H1 (cell line): ENCODE results near the gene IL5. TPM values are rescaled to one million over a fixed set of nuclear protein-coding genes. Genes with fewer than 3 reads are reported as not detected.

Experiments
- CTCF ChIA-PET: fragments of 300-600 bp; sonication (Branson Sonifier 250); formaldehyde crosslinking; loops from one replicate; lab custom pipeline; 2021; ENCODE audit not compliant: partially characterized antibody; lab: Charles Lee
- POLR2A ChIA-PET: fragments of 300-600 bp; sonication (Branson Sonifier 250); formaldehyde crosslinking; loops from one replicate; lab custom pipeline; 2021; ENCODE audit warnings: inconsistent platforms; ENCODE audit not compliant: partially characterized antibody; lab: Charles Lee
- DNase-seq, 2 experiments: peaks; one replicate each; pipeline versions ENCODE4 v3.0.0 to v3.0.0-alpha.2; 2010 to 2022; ENCODE audit warnings: low spot score in 2 of 2, low read depth in 1 of 2, mixed read lengths in 1 of 2
- FAIRE-seq: peaks from 2 replicates; lab custom pipeline; 2011; peaks lifted over from hg19 to GRCh38; lab: Jason Lieb, UNC
- H2AFZ ChIP-seq: 2 replicates; pipeline ENCODE4 v1.8.1; 2012; ENCODE audit warnings: low read length, inconsistent platforms
- H2AK5ac ChIP-seq: 2 replicates; pipeline ENCODE4 v1.6.1; 2013; ENCODE audit warnings: low read depth, low read length
- H2BK120ac ChIP-seq: replicated peaks from 2 replicates; pipeline ENCODE3; 2013; ENCODE audit warnings: low read depth, low read length, inconsistent platforms
- H2BK12ac ChIP-seq: 2 replicates; pipeline ENCODE4 v1.6.1; 2013; ENCODE audit warnings: low read depth, low read length
- H2BK15ac ChIP-seq: 2 replicates; pipeline ENCODE4 v1.6.1; 2013; ENCODE audit warnings: low read length
- H2BK20ac ChIP-seq: 2 replicates; pipeline ENCODE4 v1.6.1; 2013; ENCODE audit warnings: low read length
- H2BK5ac ChIP-seq: 2 replicates; pipeline ENCODE4 v1.6.1; 2013; ENCODE audit warnings: low read depth, low read length
- H3K14ac ChIP-seq: 2 replicates; pipeline ENCODE4 v1.6.1; 2013; ENCODE audit warnings: inconsistent platforms; ENCODE audit not compliant: insufficient read length
- H3K18ac ChIP-seq: 2 replicates; pipeline ENCODE4 v1.6.1; 2013; ENCODE audit warnings: low read length; ENCODE audit errors: extremely low read depth
- H3K23ac ChIP-seq: 2 replicates; pipeline ENCODE4 v1.6.1; 2013; ENCODE audit warnings: inconsistent platforms; ENCODE audit not compliant: insufficient read length
- H3K23me2 ChIP-seq: 2 replicates; pipeline ENCODE4 v1.6.1; 2013; ENCODE audit warnings: low read depth, low read length
- H3K27ac ChIP-seq: 2 replicates; pipeline ENCODE4 v1.6.1; 2011; ENCODE audit warnings: low read depth, low read length, inconsistent platforms
- H3K27me3 ChIP-seq, 4 experiments: replicated peaks in 1 of 4; 1 replicate in 1 of 4; 2 replicates in 3 of 4; pipeline versions ENCODE4 v1.6.1 to v1.8.1; 2011 to 2013; ENCODE audit warnings: low read length in 3 of 4, mild to moderate bottlenecking in 3 of 4, inconsistent platforms in 2 of 4, mixed read lengths in 2 of 4, moderate library complexity in 1 of 4; ENCODE audit not compliant: control insufficient read depth in 3 of 4, insufficient read depth in 3 of 4; ENCODE audit errors: extremely low read depth in 1 of 4
- H3K36me3 ChIP-seq, 4 experiments: 2 replicates each; pipeline versions ENCODE4 v1.6.1 to v1.8.1; 2011 to 2013; ENCODE audit warnings: mild to moderate bottlenecking in 4 of 4, low read length in 3 of 4, moderate library complexity in 2 of 4, control low read depth in 1 of 4, inconsistent platforms in 1 of 4; ENCODE audit not compliant: insufficient read depth in 4 of 4, control insufficient read depth in 2 of 4
- H3K4ac ChIP-seq: replicated peaks from 2 replicates; pipeline ENCODE3; 2013; ENCODE audit warnings: low read length, low read depth, mixed read lengths, inconsistent platforms; ENCODE audit not compliant: insufficient read length
- H3K4me1 ChIP-seq, 4 experiments: replicated peaks in 1 of 4; 1 replicate in 1 of 4; 2 replicates in 3 of 4; pipeline versions ENCODE4 v1.6.1 to v1.8.1; 2011 to 2013; ENCODE audit warnings: low read length in 3 of 4, inconsistent platforms in 2 of 4, mixed read lengths in 1 of 4; ENCODE audit not compliant: insufficient read depth in 4 of 4, control insufficient read depth in 3 of 4
- H3K4me2 ChIP-seq, 2 experiments: 2 replicates each; pipeline versions ENCODE4 v1.6.1 to v1.8.1; 2011 to 2013; ENCODE audit warnings: low read depth in 2 of 2, low read length in 2 of 2, control low read depth in 1 of 2, inconsistent platforms in 1 of 2, mild to moderate bottlenecking in 1 of 2; ENCODE audit not compliant: insufficient read depth in 1 of 2
- H3K4me3 ChIP-seq, 4 experiments: fragments of 200-600, 300-600 bp in 1 of 4; sonication (generic), shearing (Covaris generic), sonication (Bioruptor Twin) in 1 of 4; 2 replicates each; pipeline versions ENCODE4 v1.5.1 to v1.8.1; 2011 to 2016; ENCODE audit warnings: low read length in 4 of 4, low read depth in 3 of 4, control low read depth in 2 of 4, inconsistent platforms in 2 of 4, mild to moderate bottlenecking in 2 of 4, mixed read lengths in 1 of 4, moderate library complexity in 1 of 4; ENCODE audit not compliant: insufficient read depth in 2 of 4; ENCODE audit errors: extremely low read depth in 1 of 4
- H3K56ac ChIP-seq: replicated peaks from 2 replicates; pipeline ENCODE3; 2013; ENCODE audit warnings: low read depth, mild to moderate bottlenecking, mixed read lengths, low read length, inconsistent platforms; ENCODE audit not compliant: insufficient read length
- H3K79me1 ChIP-seq: 2 replicates; pipeline ENCODE4 v1.6.1; 2013; ENCODE audit warnings: low read depth, low read length, control low read depth
- H3K79me2 ChIP-seq, 2 experiments: 2 replicates each; pipeline versions ENCODE4 v1.6.1 to v1.8.1; 2012 to 2013; ENCODE audit warnings: low read length in 2 of 2, mild to moderate bottlenecking in 2 of 2, inconsistent platforms in 1 of 2; ENCODE audit not compliant: insufficient read depth in 2 of 2, control insufficient read depth in 1 of 2
- H3K9ac ChIP-seq, 4 experiments: replicated peaks in 1 of 4; 1 replicate in 1 of 4; 2 replicates in 3 of 4; pipeline versions ENCODE4 v1.6.1 to v1.8.1; 2011 to 2013; ENCODE audit warnings: low read depth in 3 of 4, low read length in 3 of 4, control low read depth in 2 of 4, mild to moderate bottlenecking in 2 of 4, moderate library complexity in 2 of 4, inconsistent platforms in 1 of 4; ENCODE audit errors: extremely low read depth in 1 of 4
- H3K9me3 ChIP-seq, 2 experiments: 2 replicates each; pipeline versions ENCODE4 v1.6.1 to v1.8.1; 2012 to 2013; ENCODE audit warnings: mild to moderate bottlenecking in 2 of 2, moderate library complexity in 2 of 2, control low read depth in 1 of 2, inconsistent platforms in 1 of 2, low read depth in 1 of 2, low read length in 1 of 2, mixed read lengths in 1 of 2; ENCODE audit not compliant: insufficient read depth in 2 of 2
- H4K20me1 ChIP-seq, 2 experiments: replicated peaks in 1 of 2; 2 replicates each; pipeline versions ENCODE3 to v1.8.1; 2011 to 2013; ENCODE audit warnings: inconsistent platforms in 2 of 2, low read length in 2 of 2, mild to moderate bottlenecking in 1 of 2; ENCODE audit not compliant: insufficient read depth in 2 of 2, control insufficient read depth in 1 of 2
- H4K5ac ChIP-seq: 2 replicates; pipeline ENCODE4 v1.6.1; 2013; ENCODE audit warnings: low read length, low read depth, mixed read lengths, inconsistent platforms; ENCODE audit not compliant: insufficient read length
- H4K8ac ChIP-seq: 2 replicates; pipeline ENCODE4 v1.8.0; 2013; ENCODE audit warnings: mild to moderate bottlenecking, moderate library complexity, low read length, inconsistent platforms; ENCODE audit not compliant: insufficient read depth; ENCODE audit errors: extremely low read depth
- H4K91ac ChIP-seq: replicated peaks from 2 replicates; pipeline ENCODE3; 2013; ENCODE audit warnings: low read length, mixed read lengths, inconsistent platforms; ENCODE audit not compliant: insufficient read length
- BRCA1 ChIP-seq: IDR thresholded peaks from 2 replicates; pipeline ENCODE4 v1.6.1; 2012; ENCODE audit warnings: low read depth, low read length, improper control_type of control experiment
- CBX8 ChIP-seq: fragments of 300-800, 300-1000 bp; sonication (generic); IDR thresholded peaks from 2 replicates; pipeline ENCODE4 v1.7.1; 2016; ENCODE audit warnings: low read depth, low read length, borderline replicate concordance
- CTBP2 ChIP-seq: IDR thresholded peaks from 2 replicates; pipeline ENCODE4 v1.7.0; 2011; ENCODE audit warnings: borderline replicate concordance, mild to moderate bottlenecking, moderate library complexity, mixed read lengths, low read length; ENCODE audit not compliant: insufficient read depth, insufficient read length
- JUND ChIP-seq: IDR thresholded peaks from 2 replicates; pipeline ENCODE4 v1.6.1; 2011; ENCODE audit warnings: mild to moderate bottlenecking, improper control_type of control experiment, low read length
- NRF1 ChIP-seq: IDR thresholded peaks from 2 replicates; pipeline ENCODE4 v1.6.1; 2011; ENCODE audit warnings: mild to moderate bottlenecking, low read depth, low read length, improper control_type of control experiment
- POLR2A ChIP-seq, 2 experiments: IDR thresholded peaks; 1 replicate in 1 of 2; 2 replicates in 1 of 2; pipeline ENCODE4 v1.6.1; 2011; ENCODE audit warnings: low read depth in 2 of 2, low read length in 2 of 2, mild to moderate bottlenecking in 2 of 2; ENCODE audit errors: control extremely low read depth in 1 of 2
- RAD21 ChIP-seq, 2 experiments: IDR thresholded peaks in 1 of 2; conservative IDR thresholded peaks in 1 of 2; 2 replicates each; pipeline ENCODE4 v1.6.1; 2011; ENCODE audit warnings: low read depth in 2 of 2, low read length in 2 of 2, improper control_type of control experiment in 1 of 2, inconsistent platforms in 1 of 2, mild to moderate bottlenecking in 1 of 2, moderate library complexity in 1 of 2
- SIX5 ChIP-seq: IDR thresholded peaks from 2 replicates; pipeline ENCODE4 v1.6.1; 2011; ENCODE audit warnings: mild to moderate bottlenecking, low read depth, low read length
- SRF ChIP-seq: IDR thresholded peaks from 2 replicates; pipeline ENCODE4 v1.6.1; 2011; ENCODE audit warnings: mild to moderate bottlenecking, low read depth, low read length, moderate library complexity
- polyA plus RNA-seq, 7 experiments: library from polyadenylated mRNA; depleted of rRNA in 3 of 7; stranded (reverse) in 5 of 7; unstranded in 2 of 7; fragments of >200 nt in 5 of 7; fragments of 200-250 nt in 2 of 7; gene quantifications; 1 replicate in 5 of 7; 2 replicates in 1 of 7; 4 replicates in 1 of 7; pipeline versions ENCODE4 v1.2.1 to v1.2.3, GENCODE V29; 2011 to 2013; ENCODE audit warnings: missing spikeins in 2 of 7, mixed read lengths in 2 of 7
- total RNA-seq: library from RNA; stranded (reverse); fragmentation: NEBNext Ultra II Directional; extraction: Animal tissue kit (Norgen Biotek cat#: 25700); gene quantifications from 2 replicates; pipeline ENCODE4 v1.2.1, GENCODE V29; 2021
- TF ChIP-seq, protein P1 (sequence below): IDR thresholded peaks from 2 replicates; pipeline ENCODE4 v1.6.1; 2011; ENCODE audit warnings: low read length, improper control_type of control experiment
- TF ChIP-seq, protein P2 (sequence below): IDR thresholded peaks from 2 replicates; pipeline ENCODE4 v1.6.1; 2012; ENCODE audit warnings: low read length, inconsistent platforms
- TF ChIP-seq, protein P3 (sequence below): IDR thresholded peaks from 2 replicates; pipeline ENCODE4 v1.6.1; 2012; ENCODE audit warnings: inconsistent platforms

Gene IL5
- total and polyA plus RNA-seq, 2 of the 8 experiments (the other 6 are each of a cell fraction or from before 2014, with no cell fraction given) = not detected

DNA sequence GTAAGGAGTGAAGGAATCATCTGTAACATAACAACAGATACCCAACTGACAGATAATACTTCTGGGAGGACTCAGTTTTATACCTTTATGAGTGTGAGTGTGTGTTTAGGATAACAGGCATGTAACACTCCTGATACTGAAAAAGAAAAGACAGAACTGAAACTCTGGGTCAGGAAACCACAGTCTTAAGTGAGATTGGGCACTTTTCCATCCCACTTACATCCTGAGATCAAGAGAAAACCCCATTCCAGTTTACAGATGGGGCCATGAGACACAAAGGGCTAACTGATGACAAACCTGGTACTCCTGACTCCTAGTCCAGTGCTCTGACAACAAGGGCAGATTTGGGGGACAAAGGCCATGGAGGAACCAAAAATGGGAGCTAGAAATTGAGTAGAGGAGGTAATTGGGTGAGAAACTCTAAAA lies 18.0 kb downstream of the IL5 start:
- CTCF ChIA-PET = interaction anchor here (1.1 to 3.6 kb wide), 16 partner anchors 12 to 294 kb away, joined by 3 to 46 read pairs (median 12); partner anchors contain the start of gene IRF1
- TF ChIP-seq CTBP2 (no peak), JUND (no peak), CBX8 (no peak), POLR2A (IDR thresholded peaks at IDR 0.05; ENCODE audit: control extremely low read depth in 1 of 2, low read depth in 2 of 2, low read length in 2 of 2) (no peak), NRF1 (no peak), RAD21 (IDR thresholded peaks at IDR 0.05 in 1 of 2, conservative IDR thresholded peaks at IDR 0.05 in 1 of 2; ENCODE audit: low read depth in 2 of 2, low read length in 2 of 2) (no peak), SIX5 (no peak), BRCA1 (no peak), SRF (no peak)
- TF ChIP-seq, protein P1, sequence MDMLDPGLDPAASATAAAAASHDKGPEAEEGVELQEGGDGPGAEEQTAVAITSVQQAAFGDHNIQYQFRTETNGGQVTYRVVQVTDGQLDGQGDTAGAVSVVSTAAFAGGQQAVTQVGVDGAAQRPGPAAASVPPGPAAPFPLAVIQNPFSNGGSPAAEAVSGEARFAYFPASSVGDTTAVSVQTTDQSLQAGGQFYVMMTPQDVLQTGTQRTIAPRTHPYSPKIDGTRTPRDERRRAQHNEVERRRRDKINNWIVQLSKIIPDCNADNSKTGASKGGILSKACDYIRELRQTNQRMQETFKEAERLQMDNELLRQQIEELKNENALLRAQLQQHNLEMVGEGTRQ = no peak
- TF ChIP-seq, protein P2, sequence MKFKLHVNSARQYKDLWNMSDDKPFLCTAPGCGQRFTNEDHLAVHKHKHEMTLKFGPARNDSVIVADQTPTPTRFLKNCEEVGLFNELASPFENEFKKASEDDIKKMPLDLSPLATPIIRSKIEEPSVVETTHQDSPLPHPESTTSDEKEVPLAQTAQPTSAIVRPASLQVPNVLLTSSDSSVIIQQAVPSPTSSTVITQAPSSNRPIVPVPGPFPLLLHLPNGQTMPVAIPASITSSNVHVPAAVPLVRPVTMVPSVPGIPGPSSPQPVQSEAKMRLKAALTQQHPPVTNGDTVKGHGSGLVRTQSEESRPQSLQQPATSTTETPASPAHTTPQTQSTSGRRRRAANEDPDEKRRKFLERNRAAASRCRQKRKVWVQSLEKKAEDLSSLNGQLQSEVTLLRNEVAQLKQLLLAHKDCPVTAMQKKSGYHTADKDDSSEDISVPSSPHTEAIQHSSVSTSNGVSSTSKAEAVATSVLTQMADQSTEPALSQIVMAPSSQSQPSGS = no peak
- TF ChIP-seq, protein P3, sequence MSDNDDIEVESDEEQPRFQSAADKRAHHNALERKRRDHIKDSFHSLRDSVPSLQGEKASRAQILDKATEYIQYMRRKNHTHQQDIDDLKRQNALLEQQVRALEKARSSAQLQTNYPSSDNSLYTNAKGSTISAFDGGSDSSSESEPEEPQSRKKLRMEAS = no peak

More for the DNA sequence above, 18.0 kb downstream of the IL5 start:
- no peak overlapping the region for H2BK20ac ChIP-seq
- no peak overlapping the region for H3K18ac ChIP-seq
- H3K9me3 ChIP-seq = no peaks in the 10 kb centered on the region
- no peak overlapping the region for H2BK15ac ChIP-seq
- H3K27me3 ChIP-seq = no peaks in the 10 kb centered on the region
- no peak overlapping the region for H4K91ac ChIP-seq
- H3K56ac ChIP-seq = no peak overlapping the region
- no peaks in the 10 kb centered on the region for H3K79me1 ChIP-seq
- H3K79me2 ChIP-seq = no peaks in the 10 kb centered on the region
- H3K4me2 ChIP-seq = no peak overlapping the region
- no peak overlapping the region for H3K4me3 ChIP-seq
- H3K23me2 ChIP-seq = no peaks in the 10 kb centered on the region
- no peak for FAIRE-seq
- H3K4me1 ChIP-seq = no peaks in the 10 kb centered on the region
- no peak overlapping the region for H3K23ac ChIP-seq
- no peaks in the 10 kb centered on the region for H4K20me1 ChIP-seq
- no peak overlapping the region for H3K27ac ChIP-seq
- H2BK12ac ChIP-seq = no peak overlapping the region
- DNase-seq = no peak
- no peak overlapping the region for H3K9ac ChIP-seq
- POLR2A ChIA-PET = interaction anchor here (1.8 kb wide), 1 partner anchor 35 kb away, joined by 7 read pairs; the partner anchor contains the start of gene IRF1
- no peak overlapping the region for H4K5ac ChIP-seq
- H3K4ac ChIP-seq = no peak overlapping the region
- H3K36me3 ChIP-seq = no peaks in the 10 kb centered on the region
- no peak overlapping the region for H2AK5ac ChIP-seq
- H2BK120ac ChIP-seq = no peak overlapping the region
- H2BK5ac ChIP-seq = no peak overlapping the region
- no peak overlapping the region for H3K14ac ChIP-seq
- H4K8ac ChIP-seq = no peak overlapping the region
- no peak overlapping the region for H2AFZ ChIP-seq
